Panc1 (cell line): ENCODE data around the gene ZSCAN10.

Experiments
- CTCF ChIP-seq: fragments of 450-650 bp; IDR thresholded peaks from 2 replicates; pipeline ENCODE4 v1.5.1; 2017; ENCODE audit warnings: mild to moderate bottlenecking
- POLR2AphosphoS5 ChIP-seq: IDR thresholded peaks from 2 replicates; pipeline ENCODE4 v1.6.1; 2012; ENCODE audit warnings: mild to moderate bottlenecking, low read depth, low read length, moderate library complexity

GRCh38 chr16:3144321-3144983 lies 45.4 kb upstream of the ZSCAN10 start:
- no peak for TF ChIP-seq POLR2AphosphoS5
- no peak for TF ChIP-seq CTCF
